Large intestine (tissue), 3 donors: Measurements from ENCODE around the gene PRDM12. TPM values are rescaled to one million over a fixed set of nuclear protein-coding genes. Genes with fewer than 3 reads are reported as not detected.

Experiments used
- DNase-seq, 2 donors: peaks; one replicate each; pipeline versions ENCODE4 v3.0.0 to v3.0.0-alpha.2; 2013
- H3K27ac ChIP-seq: one replicate; pipeline ENCODE4 v1.5.1; 2013; ENCODE audit warnings: low read length
- H3K27me3 ChIP-seq: 2 replicates; pipeline ENCODE4 v1.6.1; 2013; ENCODE audit warnings: low read length; ENCODE audit not compliant: control insufficient read depth, insufficient read depth
- H3K36me3 ChIP-seq: 2 replicates; pipeline ENCODE4 v1.6.1; 2013; ENCODE audit warnings: low read length; ENCODE audit not compliant: control insufficient read depth, insufficient read depth
- H3K4me1 ChIP-seq: one replicate; pipeline ENCODE4 v1.6.1; 2013; ENCODE audit warnings: low read length; ENCODE audit not compliant: control insufficient read depth, insufficient read depth
- H3K4me3 ChIP-seq: one replicate; pipeline ENCODE4 v1.5.1; 2013; ENCODE audit warnings: low read length
- H3K9me3 ChIP-seq: one replicate; pipeline ENCODE4 v1.6.1; 2013; ENCODE audit warnings: mild to moderate bottlenecking, low read depth, low read length, moderate library complexity; ENCODE audit not compliant: control insufficient read depth
- WGBS: methylation state at CpG from one replicate; pipeline ENCODE4 v1.1.5; 2013; ENCODE audit warnings: low lambda C conversion rate; ENCODE audit not compliant: insufficient coverage; 5-methylcytosine and 5-hydroxymethylcytosine counted together
- polyA plus RNA-seq: library from polyadenylated mRNA; unstranded; fragments of 120-200 nt; gene quantifications from one replicate; pipeline ENCODE4 v1.2.1, GENCODE V29; 2013

The PRDM12 gene
- polyA plus RNA-seq, 1 donor: 0.04 TPM

DNA sequence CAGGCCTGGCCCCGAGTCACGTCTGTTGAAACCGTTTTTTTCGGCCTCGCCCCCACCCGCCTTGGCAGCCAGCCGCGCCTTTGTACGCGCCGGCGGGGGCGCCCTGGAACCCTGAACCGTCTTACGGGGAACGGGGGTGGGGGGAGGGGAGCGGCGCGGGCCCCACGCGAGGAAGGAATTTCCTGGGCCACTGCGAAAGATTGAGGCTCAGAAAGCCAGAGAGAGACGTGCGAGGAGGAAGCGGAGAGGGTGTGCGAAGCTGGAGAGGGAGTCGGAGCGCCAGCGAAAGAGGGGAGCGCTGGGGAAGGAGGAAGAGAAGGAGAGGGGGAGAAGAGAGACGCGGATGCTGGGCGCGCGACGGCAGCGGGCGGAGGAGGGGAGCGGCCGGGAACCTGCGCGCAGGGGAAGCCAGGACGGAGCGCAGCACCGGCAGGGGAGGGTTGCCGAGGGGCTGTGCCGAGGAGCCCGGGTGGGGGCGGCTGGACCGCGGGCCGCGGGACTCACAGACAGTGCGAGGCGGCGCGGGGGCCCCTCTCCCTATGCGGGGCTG lies 4.6 kb upstream of the PRDM12 start:
- DNase-seq: no peak
- peaks cover 2% of the 10 kb centered on the region for H3K4me1 ChIP-seq
- H3K9me3 ChIP-seq: peaks cover 37% of the 10 kb centered on the region
- no peak overlapping the region for H3K27ac ChIP-seq
- H3K36me3 ChIP-seq: no peaks in the 10 kb centered on the region
- no peak overlapping the region for H3K4me3 ChIP-seq
- H3K27me3 ChIP-seq: peaks cover 96% of the 10 kb centered on the region
- no CpG with 5 or more reads among the region's 58 CpGs for WGBS

DNA sequence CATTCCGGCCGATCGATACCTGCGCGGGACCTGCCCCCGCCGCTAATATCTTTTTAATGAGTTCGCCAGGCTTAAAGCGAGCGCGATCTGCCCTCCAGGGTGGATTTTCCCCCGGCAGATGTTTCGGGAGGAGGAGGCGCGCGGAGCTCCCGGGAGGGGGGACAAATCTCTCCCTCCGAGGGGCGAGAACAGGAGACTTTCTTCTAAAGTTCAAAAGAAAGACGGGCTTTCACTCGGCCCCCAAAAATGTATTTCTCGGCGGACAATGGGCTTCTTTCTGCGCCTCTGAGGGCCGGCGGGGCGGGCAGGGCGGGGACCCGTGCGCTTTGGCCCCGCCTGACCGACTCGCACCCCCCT lies 4.1 kb upstream of the PRDM12 start:
- no peak overlapping the region for H3K27ac ChIP-seq
- no CpG with 5 or more reads among the region's 33 CpGs for WGBS
- H3K36me3 ChIP-seq: no peaks in the 10 kb centered on the region
- peaks cover 97% of the 10 kb centered on the region for H3K27me3 ChIP-seq
- peaks cover 38% of the 10 kb centered on the region for H3K9me3 ChIP-seq
- H3K4me3 ChIP-seq: no peak overlapping the region
- H3K4me1 ChIP-seq: peaks cover 2% of the 10 kb centered on the region
- no peak for DNase-seq

DNA sequence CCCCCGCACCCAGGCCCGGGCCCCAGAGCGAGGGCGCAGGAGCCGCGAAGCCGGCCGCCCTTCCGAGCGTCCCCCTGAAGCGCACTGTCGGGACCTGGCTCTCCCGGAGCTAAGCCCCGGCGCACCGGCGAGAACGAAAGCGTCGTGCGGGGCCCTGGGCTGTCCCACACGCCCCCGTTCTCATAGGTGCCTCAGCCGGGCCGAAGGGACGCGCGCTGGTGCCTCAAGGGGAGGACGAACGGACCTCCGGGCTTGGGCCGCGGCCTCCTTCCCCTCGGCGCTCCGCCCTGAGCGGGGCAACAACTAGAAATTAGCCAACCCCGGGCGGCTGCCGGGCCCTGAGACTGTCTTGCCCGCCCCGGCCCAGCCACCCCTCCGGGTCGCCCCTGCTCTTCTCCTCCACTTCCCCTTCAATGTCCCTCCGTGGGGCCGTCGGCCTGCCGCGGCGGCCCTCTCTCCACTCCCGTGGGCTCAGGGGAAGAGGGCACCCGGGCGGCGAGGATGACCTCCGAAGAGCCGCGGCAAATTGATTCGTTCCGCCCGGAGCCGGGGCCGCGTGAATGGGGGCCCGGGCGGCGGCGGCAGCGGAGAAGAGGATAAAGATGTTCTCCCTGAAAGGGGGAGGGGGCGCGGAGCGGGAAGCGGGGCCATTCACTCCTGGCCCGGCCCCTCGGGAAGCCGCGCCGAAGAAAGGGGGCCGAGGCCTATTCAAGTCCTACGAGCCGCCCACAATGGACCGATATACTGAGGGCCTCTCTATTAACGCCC lies 3.5 kb upstream of the PRDM12 start:
- no peak for DNase-seq
- no CpG with 5 or more reads among the region's 82 CpGs for WGBS
- Histone ChIP-seq H3K36me3 (no peaks in the 10 kb centered on the region), H3K27me3 (peaks cover 97% of the 10 kb centered on the region), H3K27ac (no peak overlapping the region), H3K9me3 (peaks cover 41% of the 10 kb centered on the region), H3K4me1 (peaks cover 6% of the 10 kb centered on the region), H3K4me3 (no peak overlapping the region)

DNA sequence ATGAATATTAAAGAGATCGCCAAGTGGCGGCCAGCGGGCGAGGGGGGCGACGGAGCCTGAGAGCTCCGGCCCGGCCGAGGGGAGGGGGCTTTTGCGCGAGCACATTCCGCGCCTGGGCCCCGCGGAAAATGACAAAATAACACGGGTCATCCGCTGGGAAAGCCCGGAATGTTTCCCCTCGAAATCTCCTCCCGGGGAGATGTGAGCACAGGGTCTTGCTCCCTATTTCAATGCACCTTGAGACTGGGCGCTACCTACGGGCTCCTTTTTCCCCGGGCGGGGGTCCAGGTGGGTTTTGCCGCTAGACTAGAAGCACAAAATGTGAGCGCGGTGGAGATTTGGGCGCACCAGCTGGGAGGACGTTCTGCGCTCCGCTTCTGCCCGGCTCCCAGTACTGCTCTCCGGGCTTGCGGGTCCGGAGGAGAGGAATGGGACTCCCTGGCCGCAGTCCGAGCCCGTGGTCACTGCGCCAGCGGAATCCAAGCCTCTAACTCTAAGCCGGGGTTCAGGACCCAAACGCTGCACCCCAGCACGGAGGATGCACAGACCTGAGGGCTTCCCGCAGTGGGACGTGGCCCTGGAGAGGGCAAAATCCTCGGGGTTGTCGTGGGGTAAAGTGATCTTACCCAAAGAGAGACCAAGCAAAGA lies 2.8 kb upstream of the PRDM12 start:
- H3K36me3 ChIP-seq: no peaks in the 10 kb centered on the region
- no peak for DNase-seq
- H3K27ac ChIP-seq: no peak overlapping the region
- H3K27me3 ChIP-seq: peaks cover 97% of the 10 kb centered on the region
- peaks cover 47% of the 10 kb centered on the region for H3K9me3 ChIP-seq
- no CpG with 5 or more reads among the region's 47 CpGs for WGBS
- no peak overlapping the region for H3K4me3 ChIP-seq
- peaks cover 9% of the 10 kb centered on the region for H3K4me1 ChIP-seq

DNA sequence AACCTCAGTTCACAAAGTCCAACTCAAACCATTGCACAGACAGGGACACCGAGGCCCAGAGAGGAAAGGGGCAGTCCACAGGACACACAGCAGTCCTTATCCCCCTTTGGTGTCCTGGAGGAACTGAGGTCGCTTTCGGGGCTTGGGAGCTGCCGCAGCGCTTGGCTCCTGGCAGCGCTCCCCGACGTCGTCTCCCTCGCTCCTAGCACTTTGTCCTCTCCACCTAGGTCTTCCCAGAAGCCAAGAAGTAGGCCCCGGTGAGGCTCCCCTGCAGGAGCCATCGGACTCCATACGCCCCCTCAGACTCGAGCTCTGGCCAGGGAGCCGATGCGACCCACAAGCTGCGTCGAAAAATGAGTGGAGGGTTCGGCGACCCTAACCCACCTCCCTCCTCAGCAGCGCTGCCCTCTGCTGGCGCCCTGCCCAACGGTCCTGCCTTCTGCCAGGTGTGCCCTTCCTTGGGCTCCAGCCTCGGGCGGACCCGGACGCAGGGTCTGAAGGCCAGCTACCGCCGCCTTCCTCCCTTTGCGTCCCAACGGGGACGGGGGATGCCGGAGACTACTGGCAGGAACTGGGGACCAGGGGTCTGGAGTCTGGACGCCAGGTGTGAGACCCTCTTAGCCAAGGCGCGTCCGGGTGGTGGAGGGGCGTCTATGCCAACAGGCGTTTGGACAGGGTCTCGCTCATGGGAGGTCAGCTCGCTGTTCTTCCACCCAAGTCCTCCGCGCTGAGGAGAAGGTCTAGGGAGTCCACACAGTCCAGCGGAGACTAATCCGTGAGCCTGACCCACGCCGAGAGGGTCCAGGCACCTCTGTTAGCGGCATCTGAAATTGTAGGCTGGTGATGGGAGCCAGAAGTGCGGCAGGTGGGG lies 2.1 kb upstream of the PRDM12 start:
- DNase-seq: no peak
- Histone ChIP-seq H3K4me3 (no peak overlapping the region), H3K27ac (no peak overlapping the region), H3K4me1 (peaks cover 9% of the 10 kb centered on the region), H3K27me3 (peaks cover 97% of the 10 kb centered on the region), H3K9me3 (peaks cover 45% of the 10 kb centered on the region), H3K36me3 (no peaks in the 10 kb centered on the region)
- no CpG with 5 or more reads among the region's 49 CpGs for WGBS

DNA sequence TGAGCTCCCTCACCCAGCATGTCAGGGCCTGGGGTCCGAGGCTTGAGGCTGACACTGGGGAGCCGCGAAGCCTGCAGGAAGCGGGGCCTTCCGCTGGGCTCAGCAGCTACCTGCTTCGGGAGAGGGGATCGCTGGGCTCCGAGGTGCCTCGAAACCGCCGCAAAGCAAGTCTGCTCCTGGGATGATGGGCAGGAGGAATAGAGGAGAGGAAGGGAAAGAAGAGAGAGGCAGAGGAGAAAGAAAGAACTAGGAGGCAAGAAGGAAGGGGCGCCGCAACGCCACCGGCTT lies 1.5 kb upstream of the PRDM12 start:
- Histone ChIP-seq H3K4me3 (no peak overlapping the region), H3K27me3 (peaks cover 99% of the 10 kb centered on the region), H3K27ac (no peak overlapping the region), H3K36me3 (no peaks in the 10 kb centered on the region), H3K4me1 (peaks cover 9% of the 10 kb centered on the region), H3K9me3 (peaks cover 44% of the 10 kb centered on the region)
- DNase-seq: no peak
- 0% methylated on average over 1 of the region's 15 CpGs for WGBS

DNA sequence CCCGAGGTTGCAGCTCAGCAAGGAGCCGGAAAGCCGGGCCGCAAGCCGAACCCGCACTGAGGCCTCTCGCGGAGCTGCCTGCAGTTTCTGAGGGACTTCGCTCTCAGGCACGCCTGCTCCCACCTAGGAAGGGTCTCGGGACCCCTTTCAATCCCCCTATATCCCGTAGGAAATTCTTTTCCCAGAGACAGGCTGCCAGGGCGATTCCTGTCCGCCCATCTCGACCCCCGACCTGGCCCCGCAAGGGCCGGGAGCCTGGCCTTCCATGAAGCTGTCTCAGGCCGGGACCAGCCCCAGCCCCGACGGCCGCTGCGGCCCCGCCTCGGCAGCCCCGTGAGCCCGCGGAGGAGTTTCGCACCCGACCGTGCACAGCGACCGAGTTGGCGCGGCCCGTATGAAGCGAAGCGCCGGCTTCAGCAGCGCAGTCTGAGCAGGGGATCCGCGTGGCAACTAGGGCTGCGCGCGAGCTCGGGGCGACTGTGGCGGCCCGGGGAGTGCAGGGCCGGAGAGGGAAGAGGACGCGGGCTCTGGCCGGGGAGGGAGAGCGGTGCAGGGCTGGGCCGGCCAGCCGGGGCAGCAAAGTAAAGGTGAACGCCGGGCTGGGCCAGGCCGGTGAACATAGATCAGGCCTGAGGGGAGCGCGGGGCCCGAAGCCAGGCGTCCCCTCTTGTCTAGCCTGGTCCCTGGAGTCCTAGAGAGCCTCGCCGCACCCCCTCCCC lies 977 bp upstream of the PRDM12 start:
- H3K36me3 ChIP-seq: no peaks in the 10 kb centered on the region
- DNase-seq: no peak
- 0% methylated on average over 1 of the region's 65 CpGs for WGBS
- H3K4me1 ChIP-seq: peaks cover 9% of the 10 kb centered on the region
- peaks cover 43% of the 10 kb centered on the region for H3K9me3 ChIP-seq
- no peak overlapping the region for H3K4me3 ChIP-seq
- H3K27ac ChIP-seq: no peak overlapping the region
- H3K27me3 ChIP-seq: peaks cover 99% of the 10 kb centered on the region

DNA sequence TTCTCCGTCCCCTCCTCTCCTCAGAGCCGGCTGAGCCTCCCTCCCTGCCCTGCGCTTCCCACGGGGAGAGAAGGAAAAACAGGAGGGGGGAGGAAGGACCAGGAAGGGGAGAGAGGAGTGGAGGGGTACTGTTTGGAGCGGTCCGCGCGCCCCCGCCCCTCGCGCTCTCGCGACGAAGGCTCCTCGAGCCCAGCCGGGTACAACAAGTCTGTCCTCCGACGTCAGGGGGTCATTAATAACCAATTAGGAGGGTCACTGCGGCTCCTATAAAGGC lies 480 bp upstream of the PRDM12 start:
- peaks cover 38% of the 10 kb centered on the region for H3K9me3 ChIP-seq
- no peak overlapping the region for H3K27ac ChIP-seq
- no peak overlapping the region for H3K4me3 ChIP-seq
- peaks cover 99% of the 10 kb centered on the region for H3K27me3 ChIP-seq
- DNase-seq: no peak
- H3K4me1 ChIP-seq: peaks cover 9% of the 10 kb centered on the region
- H3K36me3 ChIP-seq: no peaks in the 10 kb centered on the region
- no CpG with 5 or more reads among the region's 19 CpGs for WGBS

DNA sequence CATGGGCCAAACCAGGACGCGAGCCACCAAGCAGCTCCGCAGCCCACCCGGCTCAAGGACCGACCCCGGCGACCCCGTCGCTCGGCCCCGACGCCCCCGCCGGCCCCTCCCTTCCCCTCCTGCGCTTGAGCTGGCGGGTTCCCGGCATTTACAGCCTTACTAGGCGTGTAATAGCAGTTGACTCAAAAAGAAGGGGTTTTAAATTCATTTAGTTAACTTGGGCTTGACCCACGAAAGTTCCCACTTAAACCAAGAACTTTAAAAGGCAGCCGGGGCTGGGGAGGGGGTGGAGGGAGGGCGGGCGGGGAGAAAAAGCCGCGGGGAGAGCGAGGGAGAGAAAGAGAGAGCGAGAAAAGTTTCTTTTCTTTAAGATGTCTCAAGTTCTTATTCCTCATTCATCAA lies 636 bp downstream of the PRDM12 start:
- H3K27me3 ChIP-seq: peaks cover 91% of the 10 kb centered on the region
- H3K9me3 ChIP-seq: peaks cover 31% of the 10 kb centered on the region
- DNase-seq: no peak
- H3K27ac ChIP-seq: no peak overlapping the region
- H3K4me1 ChIP-seq: peaks cover 9% of the 10 kb centered on the region
- no peaks in the 10 kb centered on the region for H3K36me3 ChIP-seq
- no peak overlapping the region for H3K4me3 ChIP-seq
- WGBS: no CpG with 5 or more reads among the region's 26 CpGs
